CD1c-positive myeloid dendritic cell (primary cell): ENCODE results near the gene SLC9A9.
"Not testable (repeated sequence)": the region's sequence is repeated elsewhere in the genome, so short reads cannot be mapped to it uniquely, and the experiment has no call there.

ENCODE experiments used
- DNase-seq: peaks from one replicate; pipeline ENCODE4 v3.0.0-alpha.2; 2016; ENCODE audit errors: extremely low spot score

The SLC9A9 gene

DNA sequence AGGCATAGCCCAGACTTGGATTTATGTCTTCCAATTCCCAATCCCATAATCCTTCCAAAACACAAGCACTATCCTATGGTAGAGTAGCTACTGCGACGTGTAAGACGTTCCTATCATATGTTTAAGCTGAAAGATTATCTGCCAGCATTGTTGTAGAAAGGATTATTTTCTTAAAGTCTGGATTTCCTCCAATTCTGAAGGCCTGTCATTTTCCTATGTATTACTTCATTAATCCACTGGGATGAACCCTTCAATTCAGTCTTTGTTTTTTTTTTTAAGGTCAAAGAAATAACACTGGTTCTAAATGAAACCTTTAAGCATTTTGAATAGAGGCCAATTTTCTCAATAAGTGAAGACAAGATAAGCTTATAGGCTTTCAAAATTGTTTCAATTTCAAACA, 289.0 kb downstream of the SLC9A9 start:
- DNase-seq, result no peak

- no peak for DNase-seq
Measured at GRCh38 chr3:143552851-143553250, 295.4 kb downstream of the SLC9A9 start.

DNA sequence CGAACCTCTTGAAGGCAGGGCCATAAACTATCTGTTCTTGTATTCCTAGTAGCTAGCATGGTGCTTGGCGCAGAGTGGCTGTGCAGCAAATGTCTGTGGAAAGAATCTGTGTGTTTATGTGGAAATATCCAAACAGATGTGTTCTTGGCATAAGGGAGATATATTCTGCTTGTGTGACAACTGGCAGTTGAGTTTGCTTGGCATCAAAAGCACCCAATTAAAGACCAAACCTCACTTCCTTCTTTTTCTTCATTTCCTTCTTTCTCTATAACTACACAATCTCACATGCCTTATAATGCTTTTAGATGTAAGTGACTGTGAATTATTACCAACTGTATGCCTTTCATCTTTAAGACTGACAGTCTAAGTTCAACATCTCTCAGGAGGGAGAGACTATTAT, 296.5 kb downstream of the SLC9A9 start:
- no peak for DNase-seq

DNA sequence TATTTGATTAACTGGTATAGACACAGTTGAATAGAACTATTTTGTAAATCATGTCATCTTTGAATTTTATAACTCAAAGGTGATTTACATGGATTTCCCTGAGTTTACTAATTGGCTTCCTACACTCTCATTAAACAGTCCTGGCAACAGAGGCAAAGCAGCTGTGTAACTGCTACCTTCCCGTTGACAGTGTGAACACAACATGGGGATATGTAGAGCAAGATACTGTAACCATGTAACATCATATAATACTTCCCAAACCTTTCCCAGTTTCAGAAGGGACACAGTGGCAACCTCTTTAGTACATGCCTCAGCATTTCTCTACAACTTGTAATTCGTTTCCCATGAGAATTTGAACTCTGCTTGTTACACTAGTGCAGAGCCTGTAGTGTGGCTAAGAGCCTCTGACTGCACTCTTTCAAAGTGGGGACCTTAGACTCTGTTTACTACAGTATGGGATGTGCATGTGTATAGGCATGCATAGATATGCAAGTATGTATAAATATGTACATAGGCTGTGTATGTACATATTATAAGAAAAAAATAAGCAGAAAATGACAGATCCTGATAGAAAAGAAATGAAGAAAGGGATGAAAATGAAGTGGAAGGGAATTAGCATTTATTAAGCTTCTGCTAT, 299.3 kb downstream of the SLC9A9 start:
- DNase-seq, result no peak

- no peak for DNase-seq
Measured at GRCh38 chr3:143548393-143548792, 299.9 kb downstream of the SLC9A9 start.

DNA sequence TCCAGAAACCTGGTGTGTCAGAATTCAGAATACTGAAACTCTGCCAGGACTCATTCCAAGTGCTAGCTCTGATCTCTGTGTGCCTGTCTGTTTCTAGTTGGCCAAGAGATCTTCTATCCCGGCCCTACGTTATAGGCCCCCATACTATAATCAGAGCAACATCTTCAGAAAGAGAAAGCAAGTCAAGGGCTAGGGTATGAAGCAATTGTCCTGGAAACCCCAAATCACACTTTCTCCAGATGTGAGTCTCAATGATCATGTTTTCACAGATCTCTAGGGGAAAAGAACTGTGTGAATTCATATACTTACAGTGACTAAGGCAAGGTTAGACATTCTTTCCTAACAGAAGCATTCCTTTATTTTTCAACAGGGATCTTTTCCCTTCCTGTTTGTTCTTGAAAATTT, 309.7 kb downstream of the SLC9A9 start:
- DNase-seq, result no peak

DNA sequence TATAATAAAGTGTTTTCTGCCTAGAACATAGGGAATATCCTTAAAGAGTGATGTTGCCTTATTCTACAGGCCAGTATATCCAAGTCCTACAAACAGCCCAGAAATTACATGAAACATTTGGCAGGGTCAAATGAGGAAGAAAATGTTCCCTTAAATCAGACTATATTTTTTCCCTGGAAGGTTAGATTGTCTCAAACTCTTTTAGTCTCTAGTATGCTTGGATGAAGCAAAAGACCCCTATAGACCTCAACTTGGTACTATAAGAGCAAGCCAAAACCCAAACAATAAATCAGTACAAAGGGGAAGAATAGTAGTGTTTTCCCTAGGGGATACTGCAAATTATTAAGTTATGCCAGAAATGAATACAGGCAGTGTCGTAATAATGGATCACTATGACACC, 310.2 kb downstream of the SLC9A9 start:
- no peak for DNase-seq

DNA sequence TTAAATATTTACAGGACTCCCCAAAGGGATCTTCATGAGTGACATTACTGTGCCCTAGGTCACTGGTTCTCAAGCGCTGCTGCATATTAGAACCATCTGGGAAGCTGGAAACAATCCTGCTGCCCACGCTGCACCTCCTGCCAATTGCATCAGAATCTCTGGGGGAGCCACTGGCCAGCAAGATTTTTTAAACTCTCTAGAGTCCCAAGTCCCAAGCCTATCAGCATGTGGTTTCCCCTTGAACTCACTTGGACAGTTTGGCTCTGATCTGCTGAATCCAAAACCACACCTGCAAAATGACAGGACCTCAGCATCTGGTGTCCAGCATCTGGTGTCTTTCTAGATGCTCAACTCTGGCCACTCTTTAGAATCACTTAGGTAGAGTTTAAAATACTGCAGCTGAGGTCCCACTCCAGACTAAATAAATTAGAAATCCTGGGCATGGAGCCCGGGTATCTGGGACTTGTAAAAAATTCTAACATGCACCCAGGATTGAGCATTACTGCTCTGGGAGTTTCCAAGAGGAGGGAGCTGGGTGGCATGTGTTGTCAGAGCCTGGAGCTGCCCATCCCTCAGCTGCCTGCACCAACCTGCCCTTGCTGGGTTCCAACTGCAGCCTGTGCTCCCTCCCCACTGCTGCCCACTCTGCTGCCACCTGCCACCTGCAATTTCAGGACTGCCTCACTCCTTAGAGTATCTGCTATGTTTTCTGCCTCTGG, 311.3 kb downstream of the SLC9A9 start:
- DNase-seq, result no peak

- no peak for DNase-seq
Measured at GRCh38 chr3:143535994-143536784, 312.1 kb downstream of the SLC9A9 start.

DNA sequence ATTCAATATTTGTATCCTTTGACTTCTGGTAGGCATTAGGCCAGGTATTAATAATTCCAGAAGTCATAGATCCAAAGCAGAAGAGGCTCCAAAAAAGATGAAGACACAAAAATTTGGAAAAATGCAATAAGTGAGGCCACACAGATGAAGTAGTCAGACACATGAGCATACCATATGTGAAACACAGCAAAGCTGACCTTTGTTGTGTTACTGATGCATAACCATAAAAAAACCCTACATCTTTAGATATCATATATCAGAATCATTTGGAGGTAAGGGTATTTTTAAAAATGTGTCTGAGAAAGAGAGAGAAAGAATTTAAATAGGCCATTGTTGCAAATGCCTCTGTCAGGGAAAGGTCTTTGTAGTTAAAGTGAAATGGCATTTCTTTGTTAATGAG, 314.9 kb downstream of the SLC9A9 start:
- no peak for DNase-seq

GRCh38 chr3:143532091-143532490, 316.2 kb downstream of the SLC9A9 start:
- DNase-seq, result no peak

DNA sequence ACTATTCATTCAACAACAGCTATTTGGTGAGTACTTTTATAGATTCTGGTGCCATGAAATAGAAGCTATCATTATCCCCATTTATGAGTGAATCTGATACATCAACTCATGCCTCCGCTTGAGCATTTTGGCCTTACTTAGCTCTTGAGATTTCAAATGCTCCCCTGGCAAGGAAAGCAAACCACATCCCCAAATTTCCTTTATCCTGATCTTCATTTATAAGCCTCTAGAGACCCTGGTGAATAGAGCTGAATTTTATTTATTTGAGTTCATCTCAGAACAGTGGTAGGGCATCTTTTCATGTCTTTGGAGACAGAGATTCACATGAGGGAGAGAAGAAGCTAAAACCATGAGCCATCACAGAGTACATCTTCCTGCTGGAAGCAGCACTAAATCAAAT, 317.2 kb downstream of the SLC9A9 start:
- DNase-seq, result no peak

DNA sequence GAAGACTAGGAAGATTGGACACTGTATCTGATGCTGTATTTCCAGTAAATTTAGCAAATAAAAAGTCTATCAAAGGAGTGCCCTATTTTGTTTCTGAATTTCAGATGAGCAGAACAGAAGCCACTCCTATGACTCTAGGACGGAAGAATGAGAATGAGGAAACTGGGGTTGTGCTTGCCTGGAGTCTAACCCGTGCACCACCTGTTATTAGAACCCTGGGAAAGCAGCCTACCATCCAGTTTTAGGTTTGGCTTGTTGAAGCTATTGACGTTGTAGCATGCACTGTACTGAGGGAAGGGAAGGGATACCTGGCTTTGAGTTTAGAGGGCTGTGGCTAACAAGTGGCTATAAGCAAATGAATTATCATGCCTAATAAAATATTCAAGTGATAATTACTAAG, 318.5 kb downstream of the SLC9A9 start:
- DNase-seq, result no peak

GRCh38 chr3:143529018-143529478, 319.2 kb downstream of the SLC9A9 start:
- no peak for DNase-seq

GRCh38 chr3:143526011-143526545, 322.2 kb downstream of the SLC9A9 start:
- no peak for DNase-seq

DNA sequence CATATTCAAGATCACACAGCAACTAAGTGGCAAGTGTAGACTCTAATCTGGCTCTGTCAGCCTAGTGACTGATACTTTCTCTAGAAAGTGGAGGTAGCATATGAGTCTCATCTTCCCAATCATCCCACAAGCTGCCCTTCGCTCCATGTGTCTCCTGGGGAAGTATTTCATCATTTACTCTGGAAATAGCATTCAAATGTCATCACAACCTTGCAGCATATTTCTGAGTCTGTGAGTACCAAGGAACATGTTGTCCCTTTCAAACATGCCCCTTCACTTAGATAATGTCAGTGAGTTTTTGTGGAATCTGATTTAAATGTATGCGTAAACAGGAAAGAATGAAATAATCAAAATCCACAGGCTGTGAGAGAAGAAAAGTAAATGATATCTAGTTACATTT, 322.9 kb downstream of the SLC9A9 start:
- DNase-seq, result no peak

- no peak for DNase-seq
Measured at GRCh38 chr3:143521803-143522202, 326.5 kb downstream of the SLC9A9 start.

DNA sequence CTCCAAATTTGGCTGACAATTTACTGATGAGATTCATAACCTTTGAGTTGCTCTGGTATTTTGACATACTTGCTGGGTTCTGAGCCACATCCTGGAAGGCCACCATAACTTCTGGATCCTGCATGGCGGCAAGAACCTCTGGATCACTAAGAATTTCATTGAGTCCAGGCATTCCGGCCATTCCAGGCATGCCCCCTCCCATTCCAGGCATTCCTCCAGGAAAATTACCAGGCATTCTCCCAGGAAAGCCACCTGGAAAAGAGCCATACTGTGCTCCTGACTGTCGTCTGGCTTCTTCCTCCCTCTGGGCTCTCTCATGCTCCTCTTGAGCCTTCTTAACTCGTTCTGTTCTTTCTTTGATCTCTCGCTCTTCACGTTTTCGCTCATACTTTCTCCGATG, 331.1 kb downstream of the SLC9A9 start:
- DNase-seq, result not testable (repeated sequence)

DNA sequence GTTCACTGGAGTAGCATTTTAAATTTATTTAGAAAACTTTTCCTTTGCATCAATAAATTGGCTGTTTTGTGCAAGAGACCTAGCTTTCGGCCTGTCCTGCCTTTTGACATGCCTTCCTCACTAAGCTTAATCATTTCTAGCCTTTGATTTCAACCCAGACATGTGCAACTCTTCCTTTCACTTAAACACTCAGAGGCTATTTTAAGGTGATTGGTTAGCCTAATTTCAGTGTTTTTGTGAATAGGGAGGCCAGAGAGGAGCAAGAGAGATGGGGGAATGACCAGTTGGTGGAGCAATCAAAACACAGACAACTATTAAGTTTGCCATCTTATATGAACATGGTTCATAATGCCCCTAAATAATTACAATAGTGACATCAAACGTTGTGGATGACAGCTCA, 333.4 kb downstream of the SLC9A9 start:
- DNase-seq, result no peak

DNA sequence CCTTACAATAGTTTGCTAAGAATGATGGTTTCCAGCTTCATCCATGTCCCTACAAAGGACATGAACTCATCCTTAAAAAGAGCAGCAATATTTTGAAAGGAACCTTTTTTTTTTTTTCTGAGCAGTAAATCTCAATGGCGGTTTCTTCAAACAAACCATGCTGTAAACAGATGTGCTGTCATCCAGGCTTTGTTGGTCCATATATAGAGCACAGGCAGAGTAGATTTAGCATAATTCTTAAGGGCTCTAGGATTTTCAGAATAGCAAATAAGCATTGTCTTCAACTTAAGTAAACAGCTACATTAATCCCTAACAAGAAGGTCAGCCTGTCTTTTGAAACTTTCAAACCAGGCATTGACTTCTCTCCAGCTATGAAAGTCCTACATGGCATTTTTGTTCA, 334.2 kb downstream of the SLC9A9 start:
- DNase-seq, result no peak

DNA sequence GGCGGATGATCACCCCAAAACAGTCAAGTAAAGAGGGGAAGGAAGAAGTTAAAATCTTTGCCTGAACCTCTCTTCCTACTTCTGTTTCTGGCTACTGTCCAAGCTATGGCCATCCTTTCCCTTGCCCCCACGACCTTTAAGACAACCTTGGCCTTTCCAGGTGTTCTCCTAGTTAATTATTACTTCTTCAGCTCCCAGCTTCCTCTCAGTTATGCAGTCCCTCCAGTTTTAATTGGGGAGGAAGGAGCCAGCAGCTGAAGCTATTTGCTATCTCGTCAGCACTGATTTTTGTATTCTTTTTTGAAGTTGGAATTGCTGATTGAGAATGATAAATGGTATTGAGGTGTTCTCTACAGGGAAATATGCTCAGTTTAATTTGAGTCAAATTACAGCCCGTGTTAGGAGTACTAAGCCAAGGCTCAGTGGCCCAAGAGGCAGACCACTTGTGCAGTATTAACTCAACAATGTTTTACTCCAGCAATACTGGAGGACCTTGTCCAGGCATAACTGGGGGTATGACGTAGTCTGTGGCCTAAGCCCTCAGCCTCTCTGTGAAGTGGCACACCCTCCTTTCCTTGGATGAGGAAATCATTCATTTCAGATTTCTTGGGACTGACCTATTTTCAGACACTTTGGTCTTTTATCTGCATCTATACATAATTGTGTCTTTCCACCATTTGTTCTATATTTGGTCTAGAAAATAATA, 336.9 kb downstream of the SLC9A9 start:
- DNase-seq, result no peak

DNA sequence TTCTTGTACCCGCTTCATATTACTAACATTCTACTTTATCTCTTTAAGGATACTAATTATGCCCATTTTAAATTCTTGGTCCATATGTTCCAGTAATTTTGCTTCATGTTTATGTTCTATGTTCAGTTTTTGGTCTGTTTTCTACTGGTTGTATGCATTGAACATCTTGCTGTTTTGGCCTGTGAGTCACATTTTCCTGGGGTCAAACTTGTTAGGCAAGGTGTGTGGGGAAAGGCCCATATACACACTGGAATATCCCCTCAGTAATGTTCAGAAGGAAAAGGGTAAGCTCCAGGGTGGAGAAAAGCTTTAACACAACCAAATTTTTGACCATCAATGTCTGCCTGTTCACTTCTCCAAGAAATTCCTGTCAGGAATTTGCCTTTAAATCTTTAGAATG, 337.7 kb downstream of the SLC9A9 start:
- DNase-seq, result no peak
